Mesendoderm (in vitro differentiated cells): ENCODE results near the gene SCN1B.

Source experiments
- DNase-seq: peaks from one replicate; pipeline ENCODE4 v3.0.0; 2013
- H2AK5ac ChIP-seq: 2 replicates; pipeline ENCODE4 v1.6.1; 2013; ENCODE audit warnings: low read length, inconsistent platforms
- H2BK120ac ChIP-seq: 2 replicates; pipeline ENCODE4 v1.6.1; 2013; ENCODE audit warnings: low read depth, mild to moderate bottlenecking, low read length, moderate library complexity, mixed read lengths
- H2BK15ac ChIP-seq: replicated peaks from 2 replicates; pipeline ENCODE4 v1.6.1; 2013; ENCODE audit warnings: low read depth, mild to moderate bottlenecking, moderate library complexity
- H2BK5ac ChIP-seq: 2 replicates; pipeline ENCODE4 v1.6.1; 2013; ENCODE audit warnings: low read length, inconsistent platforms
- H3K18ac ChIP-seq: 2 replicates; pipeline ENCODE4 v1.6.1; 2013; ENCODE audit warnings: mild to moderate bottlenecking, low read length, mixed read lengths
- H3K23ac ChIP-seq: one replicate; pipeline ENCODE4 v1.6.1; 2013; ENCODE audit warnings: low read length
- H3K27ac ChIP-seq: 2 replicates; pipeline ENCODE4 v1.5.1; 2013; ENCODE audit warnings: low read depth, mild to moderate bottlenecking, inconsistent platforms, low read length, moderate library complexity
- H3K27me3 ChIP-seq: 2 replicates; pipeline ENCODE4 v1.6.1; 2013; ENCODE audit warnings: low read length, control low read depth, mild to moderate bottlenecking, inconsistent platforms; ENCODE audit not compliant: insufficient read depth, poor library complexity
- H3K36me3 ChIP-seq: 2 replicates; pipeline ENCODE4 v1.6.1; 2013; ENCODE audit warnings: low read length, inconsistent platforms; ENCODE audit not compliant: control insufficient read depth, insufficient read depth
- H3K4ac ChIP-seq: one replicate; pipeline ENCODE4 v1.6.1; 2013; ENCODE audit warnings: low read depth, mild to moderate bottlenecking, low read length, moderate library complexity
- H3K4me1 ChIP-seq: 2 replicates; pipeline ENCODE4 v1.6.1; 2013; ENCODE audit warnings: low read depth, low read length, inconsistent platforms; ENCODE audit not compliant: control insufficient read depth
- H3K4me2 ChIP-seq: 2 replicates; pipeline ENCODE4 v1.6.1; 2013; ENCODE audit warnings: low read length
- H3K4me3 ChIP-seq: 2 replicates; pipeline ENCODE4 v1.5.1; 2013; ENCODE audit warnings: mild to moderate bottlenecking, low read length
- H3K56ac ChIP-seq: one replicate; pipeline ENCODE4 v1.6.1; 2013; ENCODE audit warnings: low read length
- H3K79me1 ChIP-seq: 2 replicates; pipeline ENCODE4 v1.6.1; 2013; ENCODE audit warnings: low read length, inconsistent platforms
- H3K79me2 ChIP-seq: 2 replicates; pipeline ENCODE4 v1.6.1; 2013; ENCODE audit warnings: mild to moderate bottlenecking, low read length; ENCODE audit not compliant: control insufficient read depth, insufficient read depth
- H3K9ac ChIP-seq: 2 replicates; pipeline ENCODE4 v1.6.1; 2013; ENCODE audit warnings: low read length, inconsistent platforms
- H4K5ac ChIP-seq: one replicate; pipeline ENCODE4 v1.6.1; 2013; ENCODE audit warnings: low read length
- H4K8ac ChIP-seq: one replicate; pipeline ENCODE4 v1.6.1; 2013; ENCODE audit warnings: low read depth, mild to moderate bottlenecking, control low read depth, low read length, moderate library complexity
- WGBS: extraction: QIAGEN DNeasy Blood & Tissue Kit; methylation state at CpG from one replicate; pipeline ENCODE4 v1.1.7; 2013; ENCODE audit warnings: low lambda C conversion rate, missing lambda C conversion rate; ENCODE audit not compliant: insufficient coverage; ENCODE audit errors: extremely low coverage; 5-methylcytosine and 5-hydroxymethylcytosine counted together

Gene SCN1B

DNA sequence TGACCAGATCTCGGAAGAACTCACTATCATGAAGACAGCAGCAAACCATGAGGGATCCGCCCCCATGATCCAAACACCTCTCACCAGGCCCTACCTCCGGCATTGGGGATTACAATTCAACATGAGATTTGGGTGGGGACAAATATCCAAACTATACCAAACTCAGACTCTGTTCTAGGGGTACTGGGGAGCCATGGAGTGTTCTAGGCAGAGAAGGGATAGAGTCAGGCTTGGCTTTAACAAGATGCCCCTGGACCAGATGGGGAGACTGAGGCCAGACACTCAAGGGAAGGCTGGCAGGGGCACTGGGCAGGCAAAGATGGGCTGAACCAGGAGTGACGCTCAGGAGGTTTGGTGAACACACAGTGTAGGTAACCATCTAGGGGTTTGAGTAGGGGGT is 11.9 kb upstream of the SCN1B start:
- H3K56ac ChIP-seq: no peak overlapping the region
- DNase-seq: no peak
- no peak overlapping the region for H2BK15ac ChIP-seq
- H3K79me1 ChIP-seq: peaks cover 3% of the 10 kb centered on the region
- H3K4me3 ChIP-seq: no peak overlapping the region
- H3K27ac ChIP-seq: no peak overlapping the region
- H3K27me3 ChIP-seq: no peaks in the 10 kb centered on the region
- H3K79me2 ChIP-seq: no peaks in the 10 kb centered on the region
- no peaks in the 10 kb centered on the region for H3K4me1 ChIP-seq
- H2AK5ac ChIP-seq: no peak overlapping the region
- H3K18ac ChIP-seq: no peak overlapping the region
- H4K8ac ChIP-seq: no peak overlapping the region
- no peak overlapping the region for H2BK5ac ChIP-seq
- H3K4me2 ChIP-seq: no peak overlapping the region
- H3K4ac ChIP-seq: no peak overlapping the region
- no CpG with 5 or more reads among the region's 4 CpGs for WGBS
- H3K23ac ChIP-seq: no peak overlapping the region
- H4K5ac ChIP-seq: no peak overlapping the region
- H2BK120ac ChIP-seq: no peak overlapping the region
- peaks cover 43% of the 10 kb centered on the region for H3K36me3 ChIP-seq
- H3K9ac ChIP-seq: no peak overlapping the region

DNA sequence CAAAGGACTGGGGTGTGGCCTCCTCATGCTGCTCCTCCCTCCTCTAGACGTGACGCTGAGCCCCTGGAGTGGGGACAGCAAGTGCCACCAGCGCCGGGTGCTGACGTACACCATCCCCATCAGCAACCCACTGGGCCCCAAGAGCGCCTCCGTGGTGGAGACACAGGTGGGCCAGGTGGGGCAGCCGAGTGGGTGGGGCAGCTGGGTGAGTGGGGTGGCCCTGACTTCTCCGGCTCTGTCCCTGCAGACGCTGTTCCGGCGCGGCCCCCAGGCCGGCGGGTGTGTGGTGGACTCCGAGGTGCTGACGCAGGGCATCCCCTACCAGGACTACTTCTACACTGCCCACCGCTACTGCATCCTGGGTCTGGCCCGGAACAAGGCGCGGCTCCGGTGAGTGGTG is 11.1 kb upstream of the SCN1B start:
- Histone ChIP-seq H3K9ac (no peak overlapping the region), H2BK15ac (no peak overlapping the region), H3K56ac (no peak overlapping the region), H2AK5ac (no peak overlapping the region), H3K18ac (no peak overlapping the region), H3K79me1 (peaks cover 2% of the 10 kb centered on the region), H3K27ac (no peak overlapping the region), H4K8ac (no peak overlapping the region), H3K27me3 (no peaks in the 10 kb centered on the region), H3K4me3 (no peak overlapping the region), H3K4ac (no peak overlapping the region), H2BK120ac (no peak overlapping the region), H3K79me2 (no peaks in the 10 kb centered on the region), H4K5ac (no peak overlapping the region), H3K4me1 (no peaks in the 10 kb centered on the region), H2BK5ac (no peak overlapping the region), H3K36me3 (peaks cover 44% of the 10 kb centered on the region), H3K23ac (no peak overlapping the region), H3K4me2 (no peak overlapping the region)
- DNase-seq: no peak
- no CpG with 5 or more reads among the region's 22 CpGs for WGBS

DNA sequence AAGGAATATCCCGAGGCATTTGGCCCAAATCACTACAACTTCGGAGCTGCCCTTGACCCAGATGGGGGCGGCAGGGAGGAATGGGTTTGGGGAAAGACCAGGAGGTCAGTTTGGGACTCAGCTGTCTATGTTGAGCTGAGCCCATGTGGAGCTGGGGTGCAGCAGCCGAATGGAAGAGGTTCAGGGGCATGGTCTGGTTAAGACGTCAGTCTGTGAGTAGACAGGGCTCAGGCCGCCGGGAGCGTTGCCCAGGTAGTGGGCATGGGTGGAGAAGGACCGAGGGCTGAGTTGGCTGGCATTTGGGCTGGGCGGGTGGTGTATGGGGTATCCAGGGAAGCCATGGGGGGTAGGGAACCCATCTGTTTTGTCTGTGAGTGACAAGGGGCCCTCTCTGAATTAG is 9.3 kb upstream of the SCN1B start:
- no CpG with 5 or more reads among the region's 10 CpGs for WGBS
- Histone ChIP-seq H4K5ac (no peak overlapping the region), H3K36me3 (peaks cover 35% of the 10 kb centered on the region)

DNA sequence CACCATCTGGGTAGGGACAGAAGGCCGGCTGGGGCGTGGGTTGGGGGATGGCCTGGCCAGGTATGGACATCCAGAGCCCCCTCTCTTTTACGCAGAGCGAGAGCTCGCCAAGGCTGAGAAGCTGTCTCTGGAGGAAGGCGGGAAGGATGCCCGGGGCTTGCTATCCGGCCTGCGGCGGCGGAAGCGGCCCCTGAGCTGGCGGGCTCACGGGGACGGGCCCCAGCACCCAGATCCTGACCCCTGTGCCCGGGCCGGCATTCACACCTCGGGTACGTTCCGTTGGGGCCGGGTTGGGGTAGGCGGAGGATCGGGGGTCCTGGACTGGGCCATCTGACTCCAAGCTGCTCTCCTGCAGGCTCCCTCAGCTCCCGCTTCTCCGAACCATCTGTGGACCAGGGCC is 8.7 kb upstream of the SCN1B start:
- H3K4me1 ChIP-seq: no peaks in the 10 kb centered on the region
- no peak overlapping the region for H2BK5ac ChIP-seq
- no peaks in the 10 kb centered on the region for H3K27me3 ChIP-seq
- no peak overlapping the region for H2BK15ac ChIP-seq
- H3K36me3 ChIP-seq: peaks cover 38% of the 10 kb centered on the region
- no peak overlapping the region for H3K18ac ChIP-seq
- H3K27ac ChIP-seq: no peak overlapping the region
- no peak overlapping the region for H4K8ac ChIP-seq
- H3K23ac ChIP-seq: no peak overlapping the region
- H3K79me1 ChIP-seq: no peaks in the 10 kb centered on the region
- DNase-seq: no peak
- no CpG with 5 or more reads among the region's 25 CpGs for WGBS
- H3K79me2 ChIP-seq: no peaks in the 10 kb centered on the region
- no peak overlapping the region for H4K5ac ChIP-seq
- no peak overlapping the region for H3K56ac ChIP-seq
- H3K9ac ChIP-seq: no peak overlapping the region
- no peak overlapping the region for H3K4me2 ChIP-seq
- no peak overlapping the region for H2AK5ac ChIP-seq
- H2BK120ac ChIP-seq: no peak overlapping the region
- H3K4me3 ChIP-seq: no peak overlapping the region
- H3K4ac ChIP-seq: no peak overlapping the region

More for the DNA sequence above, 9.3 kb upstream of the SCN1B start:
- Histone ChIP-seq H3K4me1 (no peaks in the 10 kb centered on the region), H3K56ac (no peak overlapping the region), H3K79me2 (no peaks in the 10 kb centered on the region), H3K4me3 (no peak overlapping the region), H3K4me2 (no peak overlapping the region), H3K27me3 (no peaks in the 10 kb centered on the region), H2AK5ac (no peak overlapping the region), H3K18ac (no peak overlapping the region), H3K27ac (no peak overlapping the region), H4K8ac (no peak overlapping the region), H3K9ac (no peak overlapping the region), H3K4ac (no peak overlapping the region), H3K79me1 (no peaks in the 10 kb centered on the region), H3K23ac (no peak overlapping the region), H2BK15ac (no peak overlapping the region), H2BK120ac (no peak overlapping the region), H2BK5ac (no peak overlapping the region)
- no peak for DNase-seq

DNA sequence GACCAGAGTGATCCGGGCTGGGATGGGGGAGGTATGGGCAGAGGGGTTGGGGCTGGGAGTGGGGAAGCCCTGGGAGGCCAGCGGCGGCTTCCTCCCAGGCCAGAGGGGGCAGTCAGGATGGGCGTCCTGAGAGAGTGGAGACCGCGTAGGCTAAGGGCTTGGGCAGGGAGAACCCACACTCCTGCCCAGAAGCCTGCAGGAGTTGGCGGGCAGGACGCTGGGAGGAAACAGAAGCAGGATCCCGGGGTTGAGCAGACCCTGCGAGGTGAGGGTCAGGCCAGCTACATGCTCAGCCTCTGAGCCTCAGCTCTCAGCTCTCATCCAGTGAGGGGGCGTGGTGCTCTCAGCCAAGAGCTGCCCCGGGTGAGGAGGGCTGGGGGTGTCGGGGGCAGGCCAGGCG is 7.8 kb upstream of the SCN1B start:
- H3K36me3 ChIP-seq: peaks cover 42% of the 10 kb centered on the region
- no peak overlapping the region for H2BK15ac ChIP-seq
- no peak overlapping the region for H3K23ac ChIP-seq
- no peak overlapping the region for H3K18ac ChIP-seq
- no peaks in the 10 kb centered on the region for H3K79me1 ChIP-seq
- H2BK5ac ChIP-seq: no peak overlapping the region
- H3K4ac ChIP-seq: no peak overlapping the region
- no peak for DNase-seq
- H3K4me3 ChIP-seq: no peak overlapping the region
- H3K56ac ChIP-seq: no peak overlapping the region
- WGBS: no CpG with 5 or more reads among the region's 14 CpGs
- H2AK5ac ChIP-seq: no peak overlapping the region
- H3K79me2 ChIP-seq: no peaks in the 10 kb centered on the region
- H4K8ac ChIP-seq: no peak overlapping the region
- H3K4me1 ChIP-seq: no peaks in the 10 kb centered on the region
- H2BK120ac ChIP-seq: no peak overlapping the region
- H4K5ac ChIP-seq: no peak overlapping the region
- H3K27ac ChIP-seq: no peak overlapping the region
- H3K4me2 ChIP-seq: no peak overlapping the region
- no peaks in the 10 kb centered on the region for H3K27me3 ChIP-seq
- no peak overlapping the region for H3K9ac ChIP-seq

DNA sequence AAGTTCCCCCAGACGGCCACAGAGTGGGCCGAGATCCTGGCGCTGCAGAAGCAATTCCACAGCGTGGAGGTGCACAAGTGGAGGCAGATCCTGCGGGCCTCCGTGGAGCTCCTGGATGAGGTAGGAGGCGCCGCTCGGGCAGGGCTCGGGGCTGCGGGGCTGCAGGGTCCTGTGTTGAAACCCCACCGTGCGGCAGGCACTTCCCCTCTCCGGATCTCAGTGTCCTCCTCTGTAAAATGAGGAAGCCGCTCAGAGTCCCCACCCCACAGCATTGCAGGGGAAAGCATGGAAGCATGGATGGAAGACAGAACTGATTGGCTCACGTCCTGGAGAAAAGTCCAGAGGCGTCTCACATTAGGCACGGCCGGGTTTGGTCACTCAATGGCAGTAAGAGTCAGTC is 6.8 kb upstream of the SCN1B start:
- Histone ChIP-seq H3K36me3 (peaks cover 42% of the 10 kb centered on the region), H4K5ac (no peak overlapping the region), H3K18ac (no peak overlapping the region)

More for the DNA sequence above, 6.8 kb upstream of the SCN1B start:
- WGBS: no CpG with 5 or more reads among the region's 19 CpGs
- Histone ChIP-seq H3K4ac (no peak overlapping the region), H3K79me2 (no peaks in the 10 kb centered on the region), H2BK5ac (no peak overlapping the region), H3K9ac (no peak overlapping the region), H3K4me3 (no peak overlapping the region), H3K56ac (no peak overlapping the region), H3K79me1 (no peaks in the 10 kb centered on the region), H3K4me1 (no peaks in the 10 kb centered on the region), H2BK15ac (no peak overlapping the region), H3K27ac (no peak overlapping the region), H2AK5ac (no peak overlapping the region), H3K27me3 (no peaks in the 10 kb centered on the region), H3K4me2 (no peak overlapping the region), H2BK120ac (no peak overlapping the region), H3K23ac (no peak overlapping the region), H4K8ac (no peak overlapping the region)
- no peak for DNase-seq
